SW 1271 (cell line): ENCODE results near the gene CPOX.
A peak's percentile ranks its signal among the peaks of the same experiment; 100 is the strongest.
"Not testable (repeated sequence)": the region's sequence is repeated elsewhere in the genome, so short reads cannot be mapped to it uniquely, and the experiment has no call there.

Experiments used
- DNase-seq, 2 experiments: peaks; one replicate each; lab custom pipeline; 2025; lab: John Stamatoyannopoulos, UW

CPOX gene

GRCh38 chr3:98593046-98593936, at the start of gene CPOX:
CPOX (minus strand) TSS chr3:98593611; CDS start chr3:98593504, 107 bp downstream.
- DNase-seq: peak; percentile 67 to 83

GRCh38 chr3:98642769-98643168, 49.4 kb upstream of the CPOX start:
- DNase-seq: not testable (repeated sequence)

- not testable (repeated sequence) for DNase-seq
Observed at GRCh38 chr3:98641756-98642155, 48.3 kb upstream of the CPOX start.

GRCh38 chr3:98638515-98638914, 45.1 kb upstream of the CPOX start:
- DNase-seq: not testable (repeated sequence)

- DNase-seq: no peak
Observed at GRCh38 chr3:98630416-98630815, 37.0 kb upstream of the CPOX start.

GRCh38 chr3:98628317-98628716, 34.9 kb upstream of the CPOX start:
- no peak for DNase-seq

GRCh38 chr3:98626151-98626550, 32.7 kb upstream of the CPOX start:
- no peak for DNase-seq

GRCh38 chr3:98623572-98624280, 30.3 kb upstream of the CPOX start:
- no peak for DNase-seq

GRCh38 chr3:98617841-98618240, 24.4 kb upstream of the CPOX start:
- no peak for DNase-seq

- no peak for DNase-seq
Observed at GRCh38 chr3:98613616-98614015, 20.2 kb upstream of the CPOX start.

- DNase-seq: no peak
Observed at GRCh38 chr3:98612996-98613517, 19.6 kb upstream of the CPOX start.

GRCh38 chr3:98612587-98612986, 19.2 kb upstream of the CPOX start:
- DNase-seq: no peak

GRCh38 chr3:98608029-98608428, 14.6 kb upstream of the CPOX start:
- DNase-seq: no peak

GRCh38 chr3:98603580-98603979, 10.2 kb upstream of the CPOX start:
- DNase-seq: no peak

- peak; percentile 1 to 72 for DNase-seq
Observed at GRCh38 chr3:98602078-98602678, 8.8 kb upstream of the CPOX start.

- DNase-seq: no peak
Observed at GRCh38 chr3:98601180-98601579, 7.8 kb upstream of the CPOX start.

- no peak for DNase-seq
Observed at GRCh38 chr3:98600412-98601095, 7.1 kb upstream of the CPOX start.

- DNase-seq: no peak
Observed at GRCh38 chr3:98599647-98600411, 6.4 kb upstream of the CPOX start.

GRCh38 chr3:98598492-98598891, 5.1 kb upstream of the CPOX start:
- DNase-seq: no peak

GRCh38 chr3:98596541-98597500, 3.4 kb upstream of the CPOX start:
- peak in 1 of 2 experiments; percentile 35 for DNase-seq
